GM12874 (cell line): ENCODE data around the gene TNS1.

Experiments used
- CTCF ChIP-seq: IDR thresholded peaks from 2 replicates; pipeline ENCODE4 v1.5.1; 2011; ENCODE audit warnings: low read depth, mild to moderate bottlenecking, control low read depth, low read length, moderate library complexity; ENCODE audit not compliant: insufficient read depth

Gene TNS1

GRCh38 chr2:217875556-217876252, 127.1 kb downstream of the TNS1 start:
- TF ChIP-seq CTCF, result no peak

GRCh38 chr2:217875138-217875537, 127.7 kb downstream of the TNS1 start:
- no peak for TF ChIP-seq CTCF

GRCh38 chr2:217873371-217873770, 129.4 kb downstream of the TNS1 start:
- no peak for TF ChIP-seq CTCF

DNA sequence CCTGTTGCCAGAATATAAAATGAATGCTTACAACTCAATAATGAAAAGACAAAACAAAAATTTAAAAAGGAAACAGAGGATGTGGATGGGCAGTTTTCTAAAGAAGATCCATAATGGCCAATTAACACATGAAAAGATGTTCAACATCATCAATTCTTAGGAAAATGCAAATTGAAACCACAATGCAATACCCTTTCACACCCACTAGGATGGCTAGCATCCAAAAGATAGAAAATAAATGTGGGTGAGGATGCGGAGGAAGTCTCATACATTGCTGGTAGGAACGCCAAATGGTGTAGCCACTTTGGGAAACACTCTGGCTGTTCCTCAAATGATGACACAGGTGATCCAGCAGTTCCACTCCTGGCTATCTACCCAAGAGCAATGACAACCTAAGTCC, 130.5 kb downstream of the TNS1 start:
- no peak for TF ChIP-seq CTCF

DNA sequence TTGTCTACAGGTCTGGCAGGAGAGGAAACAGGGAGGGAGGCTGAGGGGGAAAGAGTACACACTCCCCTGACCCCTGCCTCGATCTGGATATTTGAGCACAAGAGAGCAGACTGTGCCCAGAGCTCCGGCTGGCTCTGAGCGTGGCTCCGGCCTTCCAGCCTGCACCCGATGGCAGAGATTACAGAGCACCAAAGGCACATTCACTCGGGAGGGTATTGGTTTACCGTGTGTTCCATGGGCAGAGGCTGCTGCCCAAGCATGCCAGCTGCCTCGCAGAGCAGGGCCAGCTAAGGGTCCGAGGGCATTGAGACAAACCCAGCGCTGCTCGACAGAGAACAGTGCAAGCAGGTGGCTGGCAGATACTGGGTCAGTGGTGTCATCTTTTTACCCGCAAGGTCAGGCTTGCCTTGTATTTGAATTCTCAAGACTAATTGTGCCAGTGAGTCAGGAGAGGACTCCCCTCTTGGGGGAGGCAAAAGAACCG, 132.2 kb downstream of the TNS1 start:
- TF ChIP-seq CTCF, result no peak

DNA sequence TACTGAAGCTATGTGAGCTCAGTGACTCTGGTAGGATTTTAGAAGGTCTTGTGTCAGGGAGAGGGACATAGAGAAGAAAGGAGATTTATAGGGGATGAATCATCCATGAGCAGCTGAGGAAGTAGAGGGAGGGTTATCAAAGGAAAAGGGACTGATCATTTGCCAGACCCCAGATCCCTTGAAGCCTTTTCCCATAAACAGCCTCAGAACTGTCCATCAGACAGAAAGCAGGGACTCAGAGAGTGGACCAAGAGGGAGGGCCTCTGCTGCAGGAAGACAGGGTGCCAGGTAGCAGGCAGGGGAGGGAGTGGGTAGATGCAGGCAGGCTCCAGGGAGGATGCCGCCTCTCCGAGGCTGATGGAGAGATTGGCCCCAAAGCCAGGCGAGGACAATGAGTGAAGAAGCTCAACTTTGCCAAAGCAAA, 133.9 kb downstream of the TNS1 start:
- no peak for TF ChIP-seq CTCF

- no peak for TF ChIP-seq CTCF
These were observed 134.4 kb downstream of the TNS1 start for GRCh38 chr2:217868265-217868892.
